Thyroid gland (tissue), 4 donors: Measurements from ENCODE around the gene SWT1. TPM values are rescaled to one million over a fixed set of nuclear protein-coding genes. Genes with fewer than 3 reads are reported as not detected.

Experiments
- DNase-seq, 2 donors: peaks; one replicate each; pipeline ENCODE4 v3.0.0-alpha.2; 2019
- H3K27ac ChIP-seq, 3 donors: fragments of 200-600 bp; sonication (generic); 1 replicate in 2 of 3; 2 replicates in 1 of 3; pipeline ENCODE4 v1.5.1; 2016 to 2019; ENCODE audit warnings: mild to moderate bottlenecking in 1 of 3, moderate library complexity in 1 of 3
- H3K27me3 ChIP-seq: fragments of 200-600 bp; sonication (generic); one replicate; pipeline ENCODE4 v1.5.1; 2019
- H3K36me3 ChIP-seq, 2 donors: fragments of 200-600 bp; sonication (generic); one replicate each; pipeline ENCODE4 v1.5.1; 2016 to 2019
- H3K4me1 ChIP-seq, 2 donors: fragments of 200-600 bp; sonication (generic); one replicate each; pipeline ENCODE4 v1.5.1; 2017 to 2019
- H3K4me3 ChIP-seq, 3 donors: fragments of 200-600 bp; sonication (generic); replicated peaks in 1 of 3; 1 replicate in 2 of 3; 2 replicates in 1 of 3; pipeline ENCODE4 v1.5.1; 2016; ENCODE audit warnings: mild to moderate bottlenecking in 1 of 3
- H3K9me3 ChIP-seq: fragments of 200-600 bp; sonication (generic); one replicate; pipeline ENCODE4 v1.5.1; 2017
- CTCF ChIP-seq, 6 experiments: fragments of 200-600 bp in 3 of 6; fragments of 450-650 bp in 3 of 6; sonication (generic) in 3 of 6; IDR thresholded peaks; one replicate each; pipeline ENCODE4 v1.5.1; 2016 to 2019; ENCODE audit warnings: antibody characterized with exemption in 6 of 6, mild to moderate bottlenecking in 2 of 6, inconsistent platforms in 1 of 6, moderate library complexity in 1 of 6
- POLR2A ChIP-seq, 2 donors: fragments of 450-650 bp; IDR thresholded peaks; one replicate each; pipeline ENCODE4 v1.6.1; 2017; ENCODE audit warnings: antibody characterized with exemption in 2 of 2, mild to moderate bottlenecking in 2 of 2, moderate library complexity in 1 of 2
- WGBS, 2 donors: methylation state at CpG; one replicate each; pipeline ENCODE4 v1.1.5; 2017; 5-methylcytosine and 5-hydroxymethylcytosine counted together
- intact Hi-C: fragments of 100-400 bp; cut with DNase I; formaldehyde crosslinking; loops from one replicate; pipeline ENCODE4 v1.15.1; 2023
- total RNA-seq, 4 donors: library from RNA; depleted of rRNA; stranded (reverse); fragments of >200 nt; gene quantifications; one replicate each; pipeline ENCODE4 v1.2.3, GENCODE V29; 2016

The SWT1 gene
- total RNA-seq, 4 donors from 2014 or later: 9.4 to 13.4 (median 11.4) TPM

GRCh38 chr1:185263780-185264179 lies 106.8 kb downstream of the SWT1 start:
- 96 to 100% methylated on average over 1 of the region's 1 CpG for WGBS, 2 donors
- Histone ChIP-seq H3K4me1 (no peaks in the 10 kb centered on the region), H3K36me3 (no peaks in the 10 kb centered on the region)

GRCh38 chr1:185265314-185265713 lies 108.3 kb downstream of the SWT1 start:
- no peak for DNase-seq
- TF ChIP-seq POLR2A (IDR thresholded peaks at IDR 0.05) (no peak), CTCF (IDR thresholded peaks at IDR 0.05) (no peak)
- Histone ChIP-seq H3K27me3 (no peaks in the 10 kb centered on the region), H3K27ac (no peak overlapping the region), H3K4me1 (no peaks in the 10 kb centered on the region), H3K9me3 (no peaks in the 10 kb centered on the region), H3K4me3 (no peak overlapping the region), H3K36me3 (no peaks in the 10 kb centered on the region)
- intact Hi-C loops: no loop called here
- 93 to 94% methylated on average over 4 of the region's 4 CpGs for WGBS, 2 donors

More at GRCh38 chr1:185263780-185264179, 106.8 kb downstream of the SWT1 start:
- no peak overlapping the region for H3K27ac ChIP-seq
- H3K9me3 ChIP-seq: no peaks in the 10 kb centered on the region
- no peak for DNase-seq
- H3K27me3 ChIP-seq: no peaks in the 10 kb centered on the region
- intact Hi-C loops: no loop called here
- TF ChIP-seq CTCF (IDR thresholded peaks at IDR 0.05): no peak
- no peak for TF ChIP-seq POLR2A (IDR thresholded peaks at IDR 0.05)
- H3K4me3 ChIP-seq: no peak overlapping the region

- no peaks in the 10 kb centered on the region for H3K36me3 ChIP-seq
- no peak overlapping the region for H3K4me3 ChIP-seq
- intact Hi-C loops: no loop called here
- no peaks in the 10 kb centered on the region for H3K27me3 ChIP-seq
- H3K27ac ChIP-seq: no peak overlapping the region
- H3K4me1 ChIP-seq: no peaks in the 10 kb centered on the region
- no peaks in the 10 kb centered on the region for H3K9me3 ChIP-seq
- WGBS, 2 donors: 74 to 83% methylated on average over 3 of the region's 3 CpGs
- no peak for DNase-seq
- TF ChIP-seq CTCF (IDR thresholded peaks at IDR 0.05) (no peak), POLR2A (IDR thresholded peaks at IDR 0.05) (no peak)
Measured at GRCh38 chr1:185267301-185267700, 110.3 kb downstream of the SWT1 start.

- Histone ChIP-seq H3K36me3 (no peaks in the 10 kb centered on the region), H3K4me3 (no peak overlapping the region), H3K27ac (no peak overlapping the region), H3K27me3 (no peaks in the 10 kb centered on the region), H3K4me1 (no peaks in the 10 kb centered on the region), H3K9me3 (no peaks in the 10 kb centered on the region)
- intact Hi-C loops: no loop called here
- DNase-seq: no peak
- no peak for TF ChIP-seq POLR2A (IDR thresholded peaks at IDR 0.05)
- TF ChIP-seq CTCF (IDR thresholded peaks at IDR 0.05): no peak
Measured at GRCh38 chr1:185267701-185268100, 110.7 kb downstream of the SWT1 start.

GRCh38 chr1:185268352-185268751 lies 111.4 kb downstream of the SWT1 start:
- no peak for TF ChIP-seq POLR2A (IDR thresholded peaks at IDR 0.05)
- no peak for TF ChIP-seq CTCF (IDR thresholded peaks at IDR 0.05)
- Histone ChIP-seq H3K36me3 (no peaks in the 10 kb centered on the region), H3K4me3 (no peak overlapping the region), H3K27me3 (no peaks in the 10 kb centered on the region), H3K4me1 (no peaks in the 10 kb centered on the region), H3K27ac (no peak overlapping the region), H3K9me3 (no peaks in the 10 kb centered on the region)
- 91 to 94% methylated on average over 2 of the region's 2 CpGs for whole genome bisulfite sequencing, 2 donors
- intact Hi-C loops: no loop called here
- DNase-seq: no peak
